ENCODE measurements around the gene CCDC8.
"Not testable (repeated sequence)": the region's sequence is repeated elsewhere in the genome, so short reads cannot be mapped to it uniquely, and the experiment has no call there.

CCDC8 gene

GRCh38 chr19:46413262-46414031 is at the start of gene CCDC8:
Gene CCDC8 (minus strand): TSS chr19:46413564. CDS start chr19:46412810, 754 bp downstream.
- DNase-seq (ENCODE audit: low read depth), result no peak

GRCh38 chr19:46461537-46461936 is 48.2 kb upstream of the CCDC8 start:
- no peak for DNase-seq (ENCODE audit: low read depth)

- no peak for DNase-seq (ENCODE audit: low read depth)
Observed at GRCh38 chr19:46460981-46461380, 47.6 kb upstream of the CCDC8 start.

- DNase-seq (ENCODE audit: low read depth), result no peak
Observed at GRCh38 chr19:46460055-46460454, 46.7 kb upstream of the CCDC8 start.

GRCh38 chr19:46456930-46457329 is 43.6 kb upstream of the CCDC8 start:
- no peak for DNase-seq (ENCODE audit: low read depth)

GRCh38 chr19:46454244-46454643 is 40.9 kb upstream of the CCDC8 start:
- no peak for DNase-seq (ENCODE audit: low read depth)

GRCh38 chr19:46453661-46454060 is 40.3 kb upstream of the CCDC8 start:
- DNase-seq (ENCODE audit: low read depth), result no peak

- no peak for DNase-seq (ENCODE audit: low read depth)
Observed at GRCh38 chr19:46452186-46452585, 38.8 kb upstream of the CCDC8 start.

GRCh38 chr19:46451352-46451751 is 38.0 kb upstream of the CCDC8 start:
- no peak for DNase-seq (ENCODE audit: low read depth)

GRCh38 chr19:46450737-46451136 is 37.4 kb upstream of the CCDC8 start:
- DNase-seq (ENCODE audit: low read depth), result no peak

- no peak for DNase-seq (ENCODE audit: low read depth)
Observed at GRCh38 chr19:46449228-46449627, 35.9 kb upstream of the CCDC8 start.

GRCh38 chr19:46448601-46449000 is 35.2 kb upstream of the CCDC8 start:
- DNase-seq (ENCODE audit: low read depth), result no peak

- DNase-seq (ENCODE audit: low read depth), result no peak
Observed at GRCh38 chr19:46447824-46448223, 34.5 kb upstream of the CCDC8 start.

GRCh38 chr19:46447006-46447405 is 33.6 kb upstream of the CCDC8 start:
- no peak for DNase-seq (ENCODE audit: low read depth)

- DNase-seq (ENCODE audit: low read depth), result no peak
Observed at GRCh38 chr19:46446021-46446420, 32.7 kb upstream of the CCDC8 start.

GRCh38 chr19:46442808-46443450 is 29.6 kb upstream of the CCDC8 start:
- no peak for DNase-seq (ENCODE audit: low read depth)

GRCh38 chr19:46441866-46442265 is 28.5 kb upstream of the CCDC8 start:
- DNase-seq (ENCODE audit: low read depth), result no peak

GRCh38 chr19:46435689-46436088 is 22.3 kb upstream of the CCDC8 start:
- DNase-seq (ENCODE audit: low read depth), result not testable (repeated sequence)

- DNase-seq (ENCODE audit: low read depth), result no peak
Observed at GRCh38 chr19:46435009-46435408, 21.6 kb upstream of the CCDC8 start.

GRCh38 chr19:46433470-46433869 is 20.1 kb upstream of the CCDC8 start:
- DNase-seq (ENCODE audit: low read depth), result not testable (repeated sequence)

- DNase-seq (ENCODE audit: low read depth), result no peak
Observed at GRCh38 chr19:46431824-46432223, 18.5 kb upstream of the CCDC8 start.

- no peak for DNase-seq (ENCODE audit: low read depth)
Observed at GRCh38 chr19:46429999-46430398, 16.6 kb upstream of the CCDC8 start.

GRCh38 chr19:46428239-46429135 is 15.1 kb upstream of the CCDC8 start, which contains the start of gene PNMA8C:
Gene PNMA8C (minus strand): TSS chr19:46428936. CDS start chr19:46428359, 577 bp downstream.
- peak; percentile 31 for DNase-seq (ENCODE audit: low read depth)
